ENCODE data around the gene COX7C.

The COX7C gene

DNA sequence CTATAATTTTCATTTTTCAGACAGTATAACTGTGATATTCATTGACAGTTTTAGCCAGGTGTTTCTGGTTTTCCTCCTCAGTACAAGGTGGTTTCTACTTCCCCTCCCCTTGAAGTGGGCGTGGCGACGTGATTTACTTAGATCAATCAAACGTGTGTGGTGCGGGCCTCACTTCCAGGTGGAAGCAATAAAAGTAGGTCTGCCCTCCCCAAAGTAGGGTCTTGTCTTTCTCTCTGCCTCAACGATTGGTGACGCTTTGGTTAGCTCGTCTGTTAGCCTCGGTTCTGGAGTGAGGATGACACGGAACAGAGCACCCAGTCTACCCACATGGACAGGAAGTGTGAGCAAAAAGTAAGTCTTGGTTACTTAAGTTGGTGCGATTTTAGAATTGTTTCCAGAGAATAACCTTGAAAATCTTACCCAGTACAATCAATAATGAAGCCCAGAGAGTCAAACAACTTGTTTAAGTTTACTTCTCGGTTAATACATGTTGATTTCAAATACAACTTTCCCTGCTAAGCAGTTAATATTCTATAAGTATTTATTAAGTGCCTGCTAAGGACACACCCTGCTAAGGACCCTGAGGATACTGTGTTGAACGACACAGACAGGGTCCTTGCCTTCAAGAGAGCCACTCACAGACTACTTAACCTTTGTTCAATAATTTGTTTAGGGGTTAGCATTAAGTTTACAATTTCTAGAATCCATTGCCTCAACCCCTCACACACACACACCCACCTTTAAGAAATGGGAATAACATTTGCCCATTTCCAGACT, 48.4 kb downstream of the COX7C start:
- no peaks in the 10 kb centered on the region for H3K27me3 ChIP-seq (ENCODE audit: control insufficient read depth, insufficient read depth, low read length)
- H3K4me3 ChIP-seq (ENCODE audit: low read depth, low read length), result peak overlapping the region; percentile 30; the same call in 1 of the 2 replicates
- no peaks in the 10 kb centered on the region for H3K4me1 ChIP-seq (ENCODE audit: control insufficient read depth, insufficient read depth, low read length)
- H3K9ac ChIP-seq (ENCODE audit: low read depth, low read length), result no peak overlapping the region
- H3K36me3 ChIP-seq (ENCODE audit: control insufficient read depth, insufficient read depth, low read length), result no peaks in the 10 kb centered on the region
- H3K9me3 ChIP-seq (ENCODE audit: control insufficient read depth, insufficient read depth, low read length), result no peaks in the 10 kb centered on the region
- no peak overlapping the region for H3K27ac ChIP-seq (ENCODE audit: low read depth, low read length)

DNA sequence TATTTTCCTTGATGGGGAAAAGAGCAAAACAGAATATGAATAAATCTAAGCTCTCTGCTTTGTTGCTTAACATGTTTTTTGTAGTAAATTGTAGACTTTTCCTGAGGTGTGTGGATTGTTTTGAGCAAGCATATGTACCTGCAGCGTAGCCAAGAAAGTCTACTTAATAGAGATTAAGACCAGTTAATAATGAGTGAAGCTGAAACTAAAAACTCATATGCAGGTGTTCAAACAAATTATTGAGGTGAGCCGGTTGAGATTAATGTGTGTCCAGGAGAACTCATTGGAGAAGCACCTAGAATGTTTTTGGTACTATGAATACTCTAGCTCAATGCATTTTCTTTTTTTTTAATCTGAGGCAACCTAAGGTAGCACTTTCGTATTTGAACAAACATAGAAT, 49.2 kb downstream of the COX7C start:
- Histone ChIP-seq H3K36me3 (ENCODE audit: control insufficient read depth, insufficient read depth, low read length) (no peaks in the 10 kb centered on the region), H3K27ac (ENCODE audit: low read depth, low read length) (no peak overlapping the region), H3K9me3 (ENCODE audit: control insufficient read depth, insufficient read depth, low read length) (no peaks in the 10 kb centered on the region), H3K4me3 (ENCODE audit: low read depth, low read length) (peak overlapping the region; percentile 7; the same call in 1 of the 2 replicates), H3K27me3 (ENCODE audit: control insufficient read depth, insufficient read depth, low read length) (no peaks in the 10 kb centered on the region), H3K4me1 (ENCODE audit: control insufficient read depth, insufficient read depth, low read length) (no peaks in the 10 kb centered on the region; the same call in none of the 2 replicates), H3K9ac (ENCODE audit: low read depth, low read length) (no peak overlapping the region)
